Endodermal cell (in vitro differentiated cells): ENCODE measurements around the gene HOXB3. TPM values are rescaled to one million over a fixed set of nuclear protein-coding genes. Genes with fewer than 3 reads are reported as not detected.

Experiments
- DNase-seq: peaks from one replicate; pipeline ENCODE4 v3.0.0-alpha.2; 2017
- H3K27ac ChIP-seq: 2 replicates; pipeline ENCODE4 v1.5.1; 2013; ENCODE audit warnings: mild to moderate bottlenecking, low read depth, low read length, moderate library complexity
- H3K27me3 ChIP-seq: 2 replicates; pipeline ENCODE4 v1.6.1; 2013; ENCODE audit warnings: mild to moderate bottlenecking, low read length, moderate library complexity; ENCODE audit not compliant: insufficient read depth, control insufficient read depth, poor library complexity, severe bottlenecking
- H3K36me3 ChIP-seq: 2 replicates; pipeline ENCODE4 v1.7.0; 2013; ENCODE audit warnings: mild to moderate bottlenecking, low read length, moderate library complexity; ENCODE audit not compliant: control insufficient read depth, insufficient read depth
- H3K4me1 ChIP-seq: one replicate; pipeline ENCODE4 v1.7.0; 2013; ENCODE audit warnings: low read length; ENCODE audit not compliant: control insufficient read depth, insufficient read depth
- H3K4me3 ChIP-seq: 2 replicates; pipeline ENCODE4 v1.5.1; 2013; ENCODE audit warnings: mild to moderate bottlenecking, low read length, moderate library complexity
- H3K9ac ChIP-seq: 2 replicates; pipeline ENCODE4 v1.6.1; 2013; ENCODE audit warnings: mild to moderate bottlenecking, low read length, moderate library complexity; ENCODE audit not compliant: poor library complexity, severe bottlenecking; ENCODE audit errors: extremely low read depth
- H3K9me3 ChIP-seq: 2 replicates; pipeline ENCODE4 v1.6.1; 2013; ENCODE audit warnings: mild to moderate bottlenecking, low read length, moderate library complexity; ENCODE audit not compliant: control insufficient read depth
- H3K27ac Mint-ChIP-seq: 2 replicates; pipeline ENCODE4 v1.8.0; 2020; ENCODE audit warnings: mixed read lengths
- H3K27me3 Mint-ChIP-seq: 2 replicates; pipeline ENCODE4 v1.8.0; 2021; ENCODE audit warnings: mild to moderate bottlenecking, mixed read lengths; ENCODE audit not compliant: insufficient read depth
- H3K36me3 Mint-ChIP-seq: 2 replicates; pipeline ENCODE4 v1.8.0; 2020; ENCODE audit warnings: low read depth, mixed read lengths
- H3K4me1 Mint-ChIP-seq: 2 replicates; pipeline ENCODE4 v1.8.0; 2020; ENCODE audit warnings: mixed read lengths
- H3K4me3 Mint-ChIP-seq: 2 replicates; pipeline ENCODE4 v1.8.0; 2020; ENCODE audit warnings: mild to moderate bottlenecking, moderate library complexity, mixed read lengths
- H3K9me3 Mint-ChIP-seq: 2 replicates; pipeline ENCODE4 v1.8.0; 2020; ENCODE audit warnings: mild to moderate bottlenecking, mixed read lengths
- CTCF ChIP-seq: fragments of 200-600 bp; sonication (generic); conservative IDR thresholded peaks from 2 replicates; pipeline ENCODE4 v1.5.0; 2021; ENCODE audit warnings: antibody characterized with exemption, mild to moderate bottlenecking
- WGBS, 2 experiments: methylation state at CpG; one replicate each; pipeline versions ENCODE4 v1.1.5 to v1.1.7; 2013; ENCODE audit warnings: missing lambda C conversion rate in 2 of 2, mixed read lengths in 1 of 2; ENCODE audit not compliant: insufficient coverage in 1 of 2, insufficient read length in 1 of 2; 5-methylcytosine and 5-hydroxymethylcytosine counted together
- total RNA-seq, 2 donors: library from RNA; stranded (reverse); fragmentation: NEBNext Ultra II Directional in 1 of 2; extraction: Animal tissue kit (Norgen Biotek cat#: 25700) in 1 of 2; gene quantifications; 2 replicates in 1 of 2; 3 replicates in 1 of 2; pipeline ENCODE4 v1.2.1, GENCODE V29; 2021

The HOXB3 gene
- total RNA-seq, 2 donors from 2014 or later: not detected

GRCh38 chr17:48587276-48588073 is 2.6 kb downstream of the HOXB3 start:
- Histone ChIP-seq H3K36me3 (no peaks in the 10 kb centered on the region), H3K4me3 (no peak overlapping the region), H3K9me3 (no peaks in the 10 kb centered on the region), H3K27me3 (peaks cover 100% of the 10 kb centered on the region), H3K9ac (no peak overlapping the region), H3K27ac (no peak overlapping the region), H3K4me1 (no peaks in the 10 kb centered on the region)
- Mint-ChIP-seq H3K4me1 (peaks cover 7% of the 10 kb centered on the region), H3K9me3 (no peaks in the 10 kb centered on the region), H3K27me3 (peaks cover 100% of the 10 kb centered on the region), H3K4me3 (no peak overlapping the region), H3K36me3 (no peaks in the 10 kb centered on the region), H3K27ac (no peak overlapping the region)
- no peak for TF ChIP-seq CTCF
- 24 to 38% methylated on average over 3 to 5 of the region's 5 CpGs for WGBS, 2 experiments
- DNase-seq: no peak

GRCh38 chr17:48586355-48587258 is 3.4 kb downstream of the HOXB3 start:
- Histone ChIP-seq H3K27me3 (peaks cover 100% of the 10 kb centered on the region), H3K9ac (no peak overlapping the region), H3K9me3 (no peaks in the 10 kb centered on the region), H3K4me1 (peaks cover 3% of the 10 kb centered on the region), H3K27ac (no peak overlapping the region), H3K36me3 (no peaks in the 10 kb centered on the region), H3K4me3 (peak overlapping the region; percentile 11)
- peak; percentile 66 for DNase-seq
- Mint-ChIP-seq H3K4me1 (peaks cover 7% of the 10 kb centered on the region), H3K27me3 (peaks cover 100% of the 10 kb centered on the region), H3K9me3 (no peaks in the 10 kb centered on the region), H3K4me3 (no peak overlapping the region), H3K27ac (no peak overlapping the region), H3K36me3 (no peaks in the 10 kb centered on the region)
- TF ChIP-seq CTCF: no peak
- 3 to 8% methylated on average over 6 to 27 of the region's 34 CpGs for WGBS, 2 experiments

GRCh38 chr17:48584223-48584741 is 5.8 kb downstream of the HOXB3 start:
- TF ChIP-seq CTCF: no peak
- no peaks in the 10 kb centered on the region for H3K9me3 Mint-ChIP-seq
- WGBS, 2 experiments: 14 to 33% methylated on average over 1 to 2 of the region's 2 CpGs
- peaks cover 7% of the 10 kb centered on the region for H3K4me1 Mint-ChIP-seq
- Histone ChIP-seq H3K9me3 (no peaks in the 10 kb centered on the region), H3K9ac (no peak overlapping the region), H3K4me3 (no peak overlapping the region), H3K36me3 (no peaks in the 10 kb centered on the region), H3K27ac (no peak overlapping the region), H3K4me1 (peaks cover 3% of the 10 kb centered on the region), H3K27me3 (peaks cover 100% of the 10 kb centered on the region)
- no peak for DNase-seq
- H3K4me3 Mint-ChIP-seq: no peak overlapping the region
- no peak overlapping the region for H3K27ac Mint-ChIP-seq
- peaks cover 100% of the 10 kb centered on the region for H3K27me3 Mint-ChIP-seq
- H3K36me3 Mint-ChIP-seq: no peaks in the 10 kb centered on the region
